GM19023 (cell line): ENCODE results near the gene GLCCI1.

Experiments used
- ATAC-seq: cut with Tn5 transposase; IDR thresholded peaks from one replicate; pipeline ENCODE4 v1.9.1; 2021; ENCODE audit warnings: mild to moderate bottlenecking, moderate library complexity; ENCODE audit not compliant: unreplicated experiment

The GLCCI1 gene

DNA sequence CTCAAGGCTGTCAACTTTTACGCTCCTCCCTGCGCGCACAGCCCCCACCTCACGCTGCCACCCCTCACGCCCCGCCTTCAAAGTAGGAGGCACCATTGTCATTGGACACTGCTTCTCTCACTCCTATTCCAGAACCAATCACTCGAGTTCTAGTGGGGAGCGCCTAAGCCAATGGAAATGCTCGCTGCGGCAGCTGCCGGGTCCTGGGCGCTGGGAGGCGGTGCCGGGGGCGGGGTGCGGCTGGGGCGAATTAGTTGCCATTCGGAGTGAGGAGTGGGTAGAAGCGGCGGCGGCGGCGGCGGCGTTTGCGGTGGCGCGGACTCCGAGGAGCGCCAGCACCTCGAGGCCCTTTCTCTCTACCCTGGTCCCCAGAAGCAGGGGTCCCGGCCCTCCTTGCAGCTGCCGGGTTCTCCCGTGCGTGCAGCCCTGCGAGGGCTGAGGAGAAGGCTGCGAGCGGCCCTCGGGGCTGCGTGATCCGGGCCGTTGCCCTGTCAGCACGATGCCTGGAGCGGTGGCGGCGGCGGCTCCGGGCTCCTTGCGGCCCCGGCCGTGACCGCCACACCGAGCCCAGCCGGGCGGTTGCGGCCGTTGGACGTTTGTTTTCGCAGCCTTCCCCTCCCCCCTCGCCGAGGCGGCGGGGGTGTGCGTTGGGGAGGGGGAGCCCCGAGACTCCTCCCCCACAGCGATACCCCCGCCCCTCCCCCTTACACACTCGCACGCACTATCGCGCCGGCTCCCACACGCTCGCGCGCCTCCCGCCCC, at the start of gene GLCCI1:
TSS of gene GLCCI1 (plus strand) at position 253 of the 762 bp plus-strand sequence. CDS start 555 bp downstream, outside the sequence.
- peak; percentile 82 for ATAC-seq

DNA sequence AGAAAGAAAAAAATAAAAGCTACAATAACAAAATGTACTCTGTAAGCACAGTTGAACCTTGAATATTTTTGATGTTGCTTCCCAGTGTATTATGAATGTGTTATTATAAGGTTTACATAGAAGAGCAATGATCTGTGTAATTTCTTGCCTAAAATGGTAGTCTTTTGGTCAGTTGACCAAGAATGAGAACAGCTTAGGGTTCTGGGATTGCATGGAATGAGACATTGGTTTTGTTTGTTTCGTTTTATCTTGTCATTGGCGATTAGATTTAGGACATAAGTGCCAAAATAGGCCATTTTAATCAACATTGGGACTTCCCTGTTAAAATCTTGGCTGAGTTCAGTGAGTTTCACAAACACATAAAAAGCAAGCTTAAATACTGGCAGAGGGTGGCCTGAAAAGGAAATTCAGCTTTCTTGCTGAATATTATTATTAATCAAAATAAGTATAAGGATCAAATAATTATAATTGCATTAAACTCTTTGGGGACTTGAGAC, 49.1 kb upstream of the GLCCI1 start:
- no peak for ATAC-seq

DNA sequence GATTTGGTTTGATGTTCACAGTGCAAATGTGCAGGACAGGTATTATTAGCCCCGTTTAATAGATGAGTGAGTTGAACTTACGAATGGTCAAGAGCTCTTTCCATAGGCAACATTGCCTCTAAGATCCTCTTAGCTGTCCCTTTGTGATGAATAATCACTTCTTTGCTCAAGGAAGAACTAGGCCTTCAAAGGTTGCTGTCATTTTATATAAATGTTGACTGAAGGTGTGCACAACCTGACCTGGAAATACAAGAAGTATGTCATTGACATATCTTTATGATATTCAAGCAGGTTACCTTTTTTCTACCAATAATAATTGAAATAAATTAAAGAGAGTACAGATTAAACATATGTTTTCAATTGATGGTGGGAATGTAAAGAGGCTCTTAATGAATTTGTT, 48.5 kb upstream of the GLCCI1 start:
- no peak for ATAC-seq

DNA sequence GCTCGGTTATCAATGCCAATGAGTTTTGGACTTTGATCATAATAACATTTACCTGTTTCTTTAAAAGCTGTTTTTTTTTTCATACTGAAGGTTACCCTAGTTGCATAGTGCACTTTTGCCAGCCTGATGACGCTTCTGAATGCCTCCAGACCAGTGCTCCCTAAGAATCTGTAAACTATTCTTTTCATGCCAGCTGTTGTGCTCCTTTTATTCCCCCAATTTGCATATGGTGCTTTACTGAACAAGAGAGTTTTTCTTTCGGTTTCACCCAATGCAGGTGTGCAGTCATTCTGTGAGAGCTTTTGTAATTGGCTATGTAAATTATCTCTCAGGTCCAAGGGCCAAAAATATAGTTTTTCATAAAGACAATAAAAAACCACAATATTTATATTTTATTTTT, 48.1 kb upstream of the GLCCI1 start:
- ATAC-seq, result peak; percentile 83

DNA sequence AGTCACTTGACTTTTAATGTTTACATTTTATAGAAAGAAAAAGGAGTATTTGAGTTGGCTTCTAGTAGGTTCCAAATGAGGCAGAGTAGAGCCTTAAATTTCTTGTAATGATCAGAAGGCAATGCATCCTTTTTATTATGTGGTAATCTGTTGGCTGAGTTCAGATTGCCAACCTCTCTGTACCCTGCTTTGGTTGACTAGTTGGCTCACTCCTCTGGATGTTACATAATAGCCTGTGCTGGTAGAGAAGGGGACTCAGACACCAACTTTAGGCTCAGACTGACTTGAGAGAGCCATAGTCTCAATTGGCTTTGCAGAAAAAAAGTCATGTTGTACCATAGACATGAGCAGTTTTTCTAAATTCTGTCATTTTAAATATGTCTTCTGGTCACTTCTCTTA, 46.8 kb upstream of the GLCCI1 start:
- ATAC-seq, result no peak

DNA sequence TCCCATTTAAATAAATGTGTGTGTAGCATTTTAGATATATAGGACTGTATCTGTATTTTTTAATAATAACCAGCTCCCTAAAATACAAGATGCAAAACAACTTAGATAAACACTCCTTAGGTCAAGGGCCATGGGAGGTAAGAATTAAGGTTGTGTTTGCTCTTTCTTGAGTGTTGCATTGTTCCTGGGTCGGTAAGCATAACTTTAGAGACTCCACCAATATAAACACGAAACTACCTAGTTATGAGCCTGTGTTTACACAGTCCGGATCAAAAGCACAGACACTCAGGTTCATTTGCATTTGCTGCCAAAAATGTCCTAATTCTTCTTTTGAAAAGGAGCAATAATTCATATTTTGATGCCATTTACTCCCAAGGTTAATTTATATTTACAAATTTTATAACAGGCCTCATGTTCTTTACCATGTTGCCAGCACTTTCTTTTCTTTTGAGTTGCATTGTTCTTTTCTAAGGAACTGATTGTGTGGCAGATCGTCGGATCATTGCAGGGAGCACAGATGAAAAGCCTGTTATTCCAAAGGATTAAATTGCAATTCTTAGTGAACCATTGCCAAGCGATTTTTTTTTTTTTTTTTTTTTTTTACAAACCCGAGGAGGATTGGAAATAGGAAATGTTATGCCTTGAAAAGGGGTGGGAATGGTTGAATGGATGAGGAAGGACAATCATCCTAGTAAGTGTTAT, 45.8 kb upstream of the GLCCI1 start:
- no peak for ATAC-seq

DNA sequence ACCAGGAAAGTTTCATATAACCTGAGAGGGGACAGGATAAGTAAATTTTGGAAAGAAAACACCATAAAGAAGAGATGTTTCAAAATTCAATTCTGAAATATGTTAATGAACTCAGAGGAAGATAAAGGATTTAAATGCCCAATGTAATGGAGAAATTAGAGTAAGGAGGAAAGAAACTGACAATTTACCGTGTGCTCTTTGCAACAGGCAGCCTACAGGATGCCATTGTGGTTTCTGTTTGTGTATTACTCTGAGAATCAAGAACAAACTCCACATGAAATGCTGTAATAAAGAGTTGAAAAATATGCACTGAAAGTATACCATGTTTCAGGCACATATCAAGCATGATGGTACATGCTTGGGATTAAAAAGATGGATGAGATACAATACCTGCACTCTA, 44.8 kb upstream of the GLCCI1 start:
- no peak for ATAC-seq

DNA sequence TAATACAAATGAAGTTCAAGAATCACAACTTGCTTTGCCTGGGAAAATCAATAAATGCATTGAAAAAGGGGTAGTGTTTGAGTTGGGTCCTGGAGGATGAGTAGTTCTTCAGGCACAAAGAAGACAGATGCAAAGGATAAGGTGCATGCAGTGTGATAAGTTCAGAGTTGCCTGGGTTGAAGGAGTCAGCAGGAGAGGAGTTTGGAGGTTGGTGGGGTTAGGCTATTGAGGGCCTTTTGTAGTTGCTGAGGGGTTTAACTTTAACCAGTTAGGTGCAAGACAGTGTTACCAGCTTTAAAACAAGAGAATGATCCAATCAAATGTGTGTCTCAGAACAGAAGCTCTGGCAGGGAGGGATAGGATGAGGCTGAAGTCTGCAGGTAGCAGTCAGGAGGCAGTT, 44.3 kb upstream of the GLCCI1 start:
- no peak for ATAC-seq

DNA sequence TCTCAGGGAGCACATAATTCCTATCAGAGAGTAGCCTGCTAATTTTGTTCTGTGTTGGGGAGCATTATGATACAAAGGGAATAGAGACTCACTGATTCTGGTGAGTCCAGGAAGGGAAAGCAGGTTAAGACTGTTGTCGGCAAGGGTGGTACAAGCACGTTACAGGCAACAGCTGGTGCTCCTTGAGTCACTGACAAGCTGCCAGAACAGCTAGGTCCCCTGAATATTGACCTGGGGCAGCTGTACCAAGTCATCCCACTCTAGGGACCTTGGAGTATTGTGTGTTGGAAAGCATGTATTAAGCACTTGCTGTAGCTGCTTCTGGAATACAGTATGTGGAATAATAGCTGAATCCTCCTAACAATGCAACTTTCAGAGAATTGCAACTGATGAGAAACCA, 37.0 kb upstream of the GLCCI1 start:
- no peak for ATAC-seq

DNA sequence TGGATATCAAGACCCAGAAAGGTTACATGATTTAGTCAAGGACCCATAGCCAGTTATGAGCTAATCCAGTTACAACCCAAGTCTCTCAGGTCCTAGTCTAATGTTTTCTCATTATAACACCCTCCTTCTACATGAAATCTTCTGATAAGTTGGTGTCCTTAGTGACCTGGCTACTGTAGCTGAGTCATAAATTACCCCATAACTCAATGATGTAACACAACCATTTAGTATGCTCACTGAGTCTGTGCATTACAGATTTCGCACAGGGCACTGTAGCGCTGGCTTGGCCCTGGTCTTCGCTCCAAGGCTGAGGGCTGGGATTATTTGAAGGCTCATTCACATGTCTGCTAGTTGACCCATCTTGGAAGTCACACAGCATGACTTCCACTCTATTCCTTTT, 36.0 kb upstream of the GLCCI1 start:
- ATAC-seq, result no peak

DNA sequence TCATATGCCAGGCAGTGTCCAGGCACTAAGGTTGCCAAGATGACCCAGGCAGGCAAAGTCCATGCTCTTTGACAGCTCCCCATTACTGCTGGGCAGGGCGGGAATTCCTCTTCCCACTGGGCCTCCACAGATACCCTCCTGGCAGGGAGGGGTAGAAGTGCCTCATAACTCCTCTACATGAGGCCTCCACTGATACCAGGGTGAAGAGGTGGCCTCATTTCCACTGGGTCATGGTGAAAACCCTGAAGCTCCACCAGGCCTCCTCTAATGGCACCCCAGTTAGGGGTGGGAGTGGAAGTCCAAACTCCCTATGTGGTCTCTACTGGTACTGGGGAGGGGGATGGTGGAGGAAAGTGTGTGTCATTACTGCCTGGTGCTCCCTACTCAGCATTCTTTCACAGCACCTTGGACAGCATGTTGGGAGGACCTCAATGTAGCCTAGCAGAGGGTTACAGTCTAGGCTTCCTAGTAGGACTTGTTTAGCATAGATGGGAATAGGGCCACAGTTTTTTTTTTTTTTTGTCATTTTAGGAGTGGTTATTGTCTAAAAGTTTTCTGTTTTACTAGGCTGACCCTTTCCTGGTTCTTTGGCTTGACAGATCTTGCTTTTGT, 34.6 kb upstream of the GLCCI1 start:
- no peak for ATAC-seq

DNA sequence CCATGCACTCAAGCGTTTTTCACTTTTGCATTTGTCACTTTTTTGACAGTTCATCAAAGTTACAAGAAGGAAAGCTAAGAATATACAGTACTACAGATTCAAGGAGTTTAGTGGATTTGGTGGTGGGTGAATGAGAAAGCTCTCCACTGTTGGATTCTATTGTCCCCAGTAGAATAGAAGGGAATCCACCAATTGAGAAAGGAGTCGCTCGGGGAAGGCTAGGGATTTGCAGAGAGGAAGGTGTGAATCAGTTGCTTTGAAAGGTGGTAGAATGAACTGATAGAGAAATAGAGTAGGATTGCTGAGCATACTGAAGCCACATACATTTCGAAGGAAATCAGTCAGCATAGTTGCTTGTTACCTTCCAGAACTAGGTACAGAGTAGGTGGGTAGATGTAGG, 33.7 kb upstream of the GLCCI1 start:
- no peak for ATAC-seq

DNA sequence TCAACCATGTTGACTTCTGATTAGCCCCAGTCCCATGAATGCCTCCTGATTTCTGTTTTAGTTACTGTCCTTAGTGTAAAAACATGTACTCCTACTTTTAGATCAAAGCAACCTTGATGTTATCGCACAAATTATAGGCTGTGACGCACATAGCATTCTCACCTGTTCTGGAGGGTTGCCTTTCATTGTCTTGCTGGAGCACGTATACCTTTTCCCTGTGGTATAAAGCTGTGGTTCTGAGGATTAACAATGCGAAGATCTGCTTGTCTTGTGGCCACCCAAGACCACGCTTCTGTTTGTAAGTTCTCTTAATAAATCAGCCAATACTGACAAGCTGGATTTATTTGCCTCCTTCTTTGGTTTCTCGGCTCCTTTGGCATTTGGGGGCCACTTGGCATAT, 30.1 kb upstream of the GLCCI1 start:
- ATAC-seq, result no peak

DNA sequence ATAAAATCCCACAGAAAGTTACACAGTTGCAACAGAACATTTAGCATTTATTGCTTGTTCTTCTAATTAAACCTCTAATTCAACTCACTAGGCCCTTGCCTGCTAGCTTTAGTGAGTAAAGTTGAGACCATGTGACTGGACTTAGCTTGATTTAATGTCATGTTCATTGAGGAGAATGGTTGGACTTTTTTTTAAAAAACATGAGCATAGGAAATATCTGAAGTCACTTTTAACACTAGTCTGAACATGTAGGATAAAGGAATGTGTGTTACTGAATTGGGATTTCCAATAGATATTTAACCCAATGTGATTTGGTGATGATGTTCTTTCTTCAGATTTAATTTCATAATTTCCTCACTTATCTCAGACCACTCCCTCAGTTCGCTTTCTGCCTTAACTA, 24.6 kb upstream of the GLCCI1 start:
- ATAC-seq, result no peak

DNA sequence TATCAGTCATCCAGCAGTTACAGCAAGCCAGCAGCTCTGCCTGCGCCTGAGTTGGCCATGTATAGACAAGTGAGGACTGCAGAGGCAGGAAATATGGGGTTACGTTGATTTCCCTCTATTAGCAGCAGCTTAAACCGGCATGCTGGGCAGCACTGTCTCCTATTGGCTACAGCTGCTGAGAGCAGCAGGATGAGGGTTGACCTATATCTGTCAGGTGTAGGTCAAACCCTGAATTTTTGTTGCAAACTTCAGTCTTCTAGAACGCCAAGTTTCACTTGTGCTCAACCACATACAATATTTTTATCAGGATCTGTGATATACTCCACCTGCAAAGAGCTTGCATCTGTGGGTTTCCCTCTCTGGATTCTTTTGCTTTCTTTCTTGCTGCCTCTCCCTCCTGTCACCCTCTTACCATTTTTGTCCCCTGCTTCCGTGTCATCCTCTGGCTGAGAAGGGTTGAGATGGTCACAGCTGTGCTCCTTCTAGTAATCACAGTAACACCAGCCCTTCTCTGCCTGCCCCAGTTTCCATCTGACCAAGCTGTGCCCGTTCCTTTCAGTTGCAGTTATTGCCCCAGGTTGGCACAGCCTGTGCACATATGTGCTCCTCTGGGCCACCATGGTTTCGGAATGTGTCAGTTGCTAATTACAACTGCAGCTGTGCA, 23.8 kb upstream of the GLCCI1 start:
- ATAC-seq, result peak; percentile 91

DNA sequence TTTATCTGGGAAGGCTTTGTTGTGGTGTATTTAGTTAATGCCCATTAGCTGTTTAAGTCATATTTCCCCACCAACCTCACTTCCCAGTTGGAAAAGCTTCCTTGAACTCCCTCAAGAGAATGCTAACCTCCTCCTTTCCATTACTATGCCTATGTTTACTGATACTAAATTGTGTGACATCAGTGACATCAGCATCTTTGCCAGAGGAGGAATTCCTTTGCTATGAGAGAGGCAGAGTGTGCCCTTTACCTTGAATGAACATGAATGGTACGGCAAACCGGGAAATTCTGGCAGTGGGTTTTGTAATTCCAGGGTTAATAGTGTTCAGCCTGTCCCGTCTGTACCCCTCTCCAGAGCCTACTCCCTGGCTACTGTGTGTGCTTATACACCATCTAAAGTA, 22.1 kb upstream of the GLCCI1 start:
- ATAC-seq, result no peak

DNA sequence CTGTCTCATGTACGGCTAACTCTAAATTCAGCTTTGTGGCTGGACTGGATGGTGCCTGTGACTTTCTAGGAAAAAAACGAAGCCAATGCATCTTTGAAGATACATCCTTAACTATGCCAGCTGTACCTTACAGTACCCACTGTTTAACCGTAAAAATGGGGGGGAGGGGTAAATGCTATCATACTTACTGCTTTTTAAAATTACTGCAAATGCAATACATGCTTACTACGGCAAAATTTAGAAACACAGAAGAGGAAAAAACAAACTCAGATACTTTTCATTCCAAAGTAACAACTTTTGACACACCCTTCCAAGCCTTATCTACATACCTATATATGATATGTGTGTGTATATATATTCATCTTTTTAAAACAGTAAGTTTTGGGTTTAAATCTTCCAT, 20.4 kb upstream of the GLCCI1 start:
- ATAC-seq, result no peak

DNA sequence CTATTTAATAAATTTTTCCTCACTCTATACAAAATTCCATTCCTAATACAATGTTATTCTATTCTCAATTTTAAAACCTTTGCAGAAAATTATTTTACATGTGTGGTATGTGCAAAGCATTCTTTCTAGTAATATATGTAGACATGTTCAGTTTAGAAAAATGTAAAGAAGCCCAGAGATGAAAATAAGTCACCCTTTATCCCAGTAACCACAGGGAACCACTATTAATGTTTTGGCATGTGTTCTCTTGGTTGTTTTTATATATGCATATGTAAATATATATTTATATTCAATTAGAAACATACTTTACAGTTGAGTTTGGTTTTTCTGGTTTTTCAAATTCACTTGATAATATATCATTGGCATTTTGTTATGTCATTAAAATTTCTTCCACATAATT, 14.8 kb upstream of the GLCCI1 start:
- no peak for ATAC-seq

DNA sequence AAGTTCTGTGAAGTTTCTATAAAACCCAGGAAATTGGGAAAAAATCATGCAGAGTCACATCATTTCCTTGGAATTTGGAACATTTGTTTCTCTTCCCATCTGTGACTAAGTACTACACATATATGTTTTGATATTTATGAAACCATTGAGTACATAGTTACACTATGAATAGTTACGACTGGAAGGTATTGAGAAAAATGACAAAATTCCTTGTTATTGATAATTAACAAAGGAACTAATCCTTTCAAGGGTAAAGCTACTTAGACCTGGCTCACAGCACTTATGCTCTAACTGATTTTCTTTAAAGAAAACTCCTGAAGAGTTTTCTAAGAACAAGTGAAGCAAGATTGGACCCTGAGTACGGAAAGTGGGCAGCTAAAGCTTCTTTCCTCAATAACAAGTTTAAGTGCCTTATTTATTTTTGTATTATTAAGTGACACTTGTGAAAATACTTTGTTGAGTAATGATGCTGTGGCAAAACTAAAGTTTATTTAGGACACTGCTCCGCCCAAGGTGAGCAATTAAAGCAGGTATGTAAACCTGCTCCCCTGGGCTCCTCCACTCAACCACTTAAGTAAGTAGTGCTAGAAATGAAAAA, 12.0 kb upstream of the GLCCI1 start:
- no peak for ATAC-seq

DNA sequence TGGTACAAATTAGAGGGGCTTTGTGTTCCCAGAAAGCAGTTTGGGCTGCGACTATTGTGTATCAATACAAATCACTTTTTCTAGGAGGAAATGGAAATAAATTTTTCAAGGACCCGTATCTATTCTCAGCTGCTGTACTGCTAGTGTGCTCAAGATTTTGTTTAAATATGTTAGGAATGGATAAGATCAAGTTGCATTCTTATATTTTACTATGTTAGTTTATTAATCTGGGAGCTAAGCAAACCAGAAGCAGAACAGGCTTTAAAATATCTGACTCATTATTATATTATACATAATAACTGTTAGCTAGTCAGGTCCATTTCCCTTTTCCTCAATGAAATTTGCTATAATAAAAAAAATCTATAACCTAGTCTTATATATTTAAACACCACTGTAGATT, 11.1 kb upstream of the GLCCI1 start:
- no peak for ATAC-seq
